Ovary (tissue), 9 donors: ENCODE measurements around the gene DMXL2. TPM values are rescaled to one million over a fixed set of nuclear protein-coding genes. Genes with fewer than 3 reads are reported as not detected.

Experiments used
- DNase-seq, 5 donors: peaks; one replicate each; pipeline ENCODE4 v3.0.0-alpha.2; 2019 to 2020
- H3K27ac ChIP-seq, 2 donors: fragments of 200-600 bp; one replicate each; pipeline versions ENCODE4 v1.5.1 to v1.8.0; 2019 to 2022
- H3K27me3 ChIP-seq: fragments of 200-600 bp; one replicate; pipeline ENCODE4 v1.8.0; 2022
- H3K36me3 ChIP-seq: fragments of 200-600 bp; sonication (generic); one replicate; pipeline ENCODE4 v1.5.1; 2019
- H3K4me1 ChIP-seq: one replicate; pipeline ENCODE4 v1.8.1; 2013; ENCODE audit warnings: mild to moderate bottlenecking, moderate library complexity; ENCODE audit not compliant: insufficient read depth
- H3K4me3 ChIP-seq: fragments of 200-600 bp; sonication (generic); one replicate; pipeline ENCODE4 v1.5.1; 2017
- H3K9me3 ChIP-seq, 2 donors: fragments of 200-600 bp in 1 of 2; sonication (generic) in 1 of 2; one replicate each; pipeline versions ENCODE4 v1.5.1 to v1.8.1; 2013 to 2019; ENCODE audit warnings: mild to moderate bottlenecking in 1 of 2, moderate library complexity in 1 of 2
- EP300 ChIP-seq: sonication (generic); formaldehyde crosslinking; IDR thresholded peaks from one replicate; pipeline ENCODE4 v1.6.1; 2017; ENCODE audit warnings: antibody characterized with exemption
- POLR2A ChIP-seq: fragments of 450-650 bp; IDR thresholded peaks from one replicate; pipeline ENCODE4 v1.6.1; 2017; ENCODE audit warnings: antibody characterized with exemption, mild to moderate bottlenecking, moderate library complexity
- WGBS, 3 donors: extraction: QIAGEN DNeasy Blood & Tissue Kit in 1 of 3; methylation state at CpG; one replicate each; pipeline versions ENCODE4 v1.1.5 to v1.1.7; 2013 to 2017; 5-methylcytosine and 5-hydroxymethylcytosine counted together
- intact Hi-C, 4 donors: fragments of 100-400 bp; cut with DNase I; formaldehyde crosslinking; loops; one replicate each; pipeline versions ENCODE4 v1.11.0 to v1.15.1; 2022 to 2023
- polyA plus RNA-seq, 2 donors: library from polyadenylated mRNA; stranded (reverse); fragments of 200-250 nt in 1 of 2; fragments of 350-450 nt in 1 of 2; fragmentation: Illumina TruSeq in 1 of 2; extraction: RNeasy Lipid Tissue Mini Kit (QIAGEN cat#74804) in 1 of 2; gene quantifications; one replicate each; pipeline ENCODE4 v1.2.3, GENCODE V29; 2013 to 2014
- total RNA-seq, 7 donors: library from RNA; depleted of rRNA in 2 of 7; stranded (reverse); fragments of >200 nt in 2 of 7; fragmentation: NEBNext Ultra II Directional in 3 of 7; extraction: Animal tissue kit (Norgen Biotek cat#: 25700) in 3 of 7; gene quantifications; one replicate each; pipeline versions ENCODE4 v1.1.0 to v1.2.4, GENCODE V29; 2016 to 2023
- TF ChIP-seq, protein P1 (sequence below), 3 donors: fragments of 450-650 bp in 2 of 3; fragments of 200-600 bp in 1 of 3; IDR thresholded peaks; one replicate each; pipeline versions ENCODE4 v1.5.1 to v1.8.0; 2016 to 2022; ENCODE audit warnings: antibody characterized with exemption in 3 of 3, mild to moderate bottlenecking in 1 of 3
- donor health status: DM: no; HTN: no; CAD: no; lungs with moderate emphysema.
- donor health status: DM: no; HTN: no; CAD: no.
- donor health status: Bipolar disorder and iron deficiency.
- donor health status: DM: yes; HTN: yes; CAD: no.
- donor health status: DM: no; HTN: no; CAD: no.
- donor health status: DM: yes; HTN: yes; CAD: no.

Gene DMXL2
- total and polyA plus RNA-seq, 9 donors: 9.1 to 28.5 (median 16.1) TPM

GRCh38 chr15:51483520-51483919, 139.1 kb downstream of the DMXL2 start:
- WGBS, 3 donors: 86 to 97% (median 87%) methylated on average over 7 to 8 of the region's 8 CpGs
- no peak overlapping the region for H3K4me3 ChIP-seq
- TF ChIP-seq EP300 (no peak), POLR2A (no peak)
- TF ChIP-seq, protein P1, sequence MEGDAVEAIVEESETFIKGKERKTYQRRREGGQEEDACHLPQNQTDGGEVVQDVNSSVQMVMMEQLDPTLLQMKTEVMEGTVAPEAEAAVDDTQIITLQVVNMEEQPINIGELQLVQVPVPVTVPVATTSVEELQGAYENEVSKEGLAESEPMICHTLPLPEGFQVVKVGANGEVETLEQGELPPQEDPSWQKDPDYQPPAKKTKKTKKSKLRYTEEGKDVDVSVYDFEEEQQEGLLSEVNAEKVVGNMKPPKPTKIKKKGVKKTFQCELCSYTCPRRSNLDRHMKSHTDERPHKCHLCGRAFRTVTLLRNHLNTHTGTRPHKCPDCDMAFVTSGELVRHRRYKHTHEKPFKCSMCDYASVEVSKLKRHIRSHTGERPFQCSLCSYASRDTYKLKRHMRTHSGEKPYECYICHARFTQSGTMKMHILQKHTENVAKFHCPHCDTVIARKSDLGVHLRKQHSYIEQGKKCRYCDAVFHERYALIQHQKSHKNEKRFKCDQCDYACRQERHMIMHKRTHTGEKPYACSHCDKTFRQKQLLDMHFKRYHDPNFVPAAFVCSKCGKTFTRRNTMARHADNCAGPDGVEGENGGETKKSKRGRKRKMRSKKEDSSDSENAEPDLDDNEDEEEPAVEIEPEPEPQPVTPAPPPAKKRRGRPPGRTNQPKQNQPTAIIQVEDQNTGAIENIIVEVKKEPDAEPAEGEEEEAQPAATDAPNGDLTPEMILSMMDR (IDR thresholded peaks at IDR 0.05): no peak
- no peak for DNase-seq
- intact Hi-C loops: no loop called here
- H3K27me3 ChIP-seq: no peaks in the 10 kb centered on the region
- H3K4me1 ChIP-seq: no peaks in the 10 kb centered on the region
- H3K27ac ChIP-seq: no peak overlapping the region
- peaks cover 0 to 6% of the 10 kb centered on the region in 2 donors for H3K9me3 ChIP-seq
- H3K36me3 ChIP-seq: no peaks in the 10 kb centered on the region

- H3K4me3 ChIP-seq: no peak overlapping the region
- no peaks in the 10 kb centered on the region for H3K9me3 ChIP-seq
- no peak for TF ChIP-seq POLR2A
- TF ChIP-seq, protein P1 (IDR thresholded peaks at IDR 0.05): no peak
- no peak for TF ChIP-seq EP300
- H3K27me3 ChIP-seq: no peaks in the 10 kb centered on the region
- intact Hi-C loops: no loop called here
- no peaks in the 10 kb centered on the region for H3K36me3 ChIP-seq
- no peak overlapping the region for H3K27ac ChIP-seq
- no peaks in the 10 kb centered on the region for H3K4me1 ChIP-seq
- no peak for DNase-seq
Measured at GRCh38 chr15:51475736-51476135, 146.8 kb downstream of the DMXL2 start.

DNA sequence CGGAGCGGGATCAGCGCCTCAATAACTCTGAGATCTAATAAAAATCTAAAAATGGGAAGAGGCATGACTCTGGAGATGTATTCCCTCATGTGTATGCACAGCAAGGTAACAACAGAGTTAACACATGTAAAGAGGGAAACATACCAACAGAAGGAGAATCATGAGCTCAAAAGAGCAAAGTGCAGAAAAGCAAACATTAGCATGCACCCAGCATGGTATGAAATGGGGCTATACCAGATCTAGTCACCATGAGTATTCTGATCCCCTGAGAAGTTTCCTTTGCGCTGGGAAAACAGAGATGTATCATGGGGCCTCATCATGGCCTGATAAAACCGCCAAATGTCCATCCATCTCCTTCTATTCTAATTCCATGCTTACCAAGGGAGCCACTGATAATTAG, 152.1 kb downstream of the DMXL2 start:
- no peaks in the 10 kb centered on the region for H3K36me3 ChIP-seq
- no peak overlapping the region for H3K4me3 ChIP-seq
- TF ChIP-seq, protein P1 (IDR thresholded peaks at IDR 0.05): no peak
- no peak for TF ChIP-seq EP300
- 88 to 98% (median 98%) methylated on average over 5 of the region's 5 CpGs for WGBS, 3 donors
- H3K9me3 ChIP-seq: no peaks in the 10 kb centered on the region
- no peak for DNase-seq
- intact Hi-C loops: no loop called here
- no peaks in the 10 kb centered on the region for H3K4me1 ChIP-seq
- no peak overlapping the region for H3K27ac ChIP-seq
- H3K27me3 ChIP-seq: no peaks in the 10 kb centered on the region

GRCh38 chr15:51460796-51461195, 161.8 kb downstream of the DMXL2 start:
- H3K27ac ChIP-seq: no peak overlapping the region
- 94 to 95% (median 95%) methylated on average over 1 of the region's 1 CpG for WGBS, 3 donors
- no peaks in the 10 kb centered on the region for H3K36me3 ChIP-seq
- DNase-seq: no peak
- H3K27me3 ChIP-seq: no peaks in the 10 kb centered on the region
- no peak for TF ChIP-seq POLR2A
- no peak for TF ChIP-seq EP300
- TF ChIP-seq, protein P1 (IDR thresholded peaks at IDR 0.05): no peak
- no peaks in the 10 kb centered on the region for H3K4me1 ChIP-seq
- no peaks in the 10 kb centered on the region for H3K9me3 ChIP-seq
- intact Hi-C loops: no loop called here
- no peak overlapping the region for H3K4me3 ChIP-seq

DNA sequence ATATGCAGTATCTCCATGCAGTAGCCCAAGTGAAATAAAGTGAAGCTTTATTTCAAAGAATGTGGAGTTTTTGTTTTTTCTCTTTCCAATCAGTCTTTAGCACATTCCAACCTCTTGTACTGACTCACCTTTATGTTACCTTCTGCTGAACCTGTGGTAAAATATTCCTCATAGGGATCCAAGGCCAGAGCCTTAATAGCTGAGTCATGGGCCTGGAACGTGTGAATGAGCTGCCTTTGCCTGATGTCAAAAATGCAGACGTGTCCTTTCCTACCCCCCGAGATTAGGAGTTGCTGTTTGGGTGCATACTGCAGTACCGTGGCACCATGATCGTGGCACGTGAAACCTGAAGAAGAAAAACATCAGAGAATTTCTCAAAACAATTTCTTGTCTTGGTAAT, 172.6 kb downstream of the DMXL2 start:
- H3K27me3 ChIP-seq: no peaks in the 10 kb centered on the region
- WGBS, 3 donors: 63 to 80% (median 74%) methylated on average over 6 of the region's 6 CpGs
- H3K36me3 ChIP-seq: no peaks in the 10 kb centered on the region
- no peak overlapping the region for H3K4me3 ChIP-seq
- TF ChIP-seq, protein P1 (IDR thresholded peaks at IDR 0.05): no peak
- TF ChIP-seq POLR2A (no peak), EP300 (no peak)
- DNase-seq: no peak
- H3K9me3 ChIP-seq: no peaks in the 10 kb centered on the region
- no peak overlapping the region for H3K27ac ChIP-seq
- intact Hi-C loops: no loop called here
- no peaks in the 10 kb centered on the region for H3K4me1 ChIP-seq
